GM19043 (cell line): ENCODE measurements around the gene SLC43A3.
"Not testable (repeated sequence)": the region's sequence is repeated elsewhere in the genome, so short reads cannot be mapped to it uniquely, and the experiment has no call there.

Experiments used
- ATAC-seq: cut with Tn5 transposase; IDR thresholded peaks from one replicate; pipeline ENCODE4 v1.9.1; 2021; ENCODE audit warnings: low read depth; ENCODE audit not compliant: unreplicated experiment

The SLC43A3 gene

GRCh38 chr11:57361420-57361819 lies 65.5 kb downstream of the SLC43A3 start:
- not testable (repeated sequence) for ATAC-seq

- no peak for ATAC-seq
Observed at GRCh38 chr11:57360991-57361390, 65.9 kb downstream of the SLC43A3 start.

DNA sequence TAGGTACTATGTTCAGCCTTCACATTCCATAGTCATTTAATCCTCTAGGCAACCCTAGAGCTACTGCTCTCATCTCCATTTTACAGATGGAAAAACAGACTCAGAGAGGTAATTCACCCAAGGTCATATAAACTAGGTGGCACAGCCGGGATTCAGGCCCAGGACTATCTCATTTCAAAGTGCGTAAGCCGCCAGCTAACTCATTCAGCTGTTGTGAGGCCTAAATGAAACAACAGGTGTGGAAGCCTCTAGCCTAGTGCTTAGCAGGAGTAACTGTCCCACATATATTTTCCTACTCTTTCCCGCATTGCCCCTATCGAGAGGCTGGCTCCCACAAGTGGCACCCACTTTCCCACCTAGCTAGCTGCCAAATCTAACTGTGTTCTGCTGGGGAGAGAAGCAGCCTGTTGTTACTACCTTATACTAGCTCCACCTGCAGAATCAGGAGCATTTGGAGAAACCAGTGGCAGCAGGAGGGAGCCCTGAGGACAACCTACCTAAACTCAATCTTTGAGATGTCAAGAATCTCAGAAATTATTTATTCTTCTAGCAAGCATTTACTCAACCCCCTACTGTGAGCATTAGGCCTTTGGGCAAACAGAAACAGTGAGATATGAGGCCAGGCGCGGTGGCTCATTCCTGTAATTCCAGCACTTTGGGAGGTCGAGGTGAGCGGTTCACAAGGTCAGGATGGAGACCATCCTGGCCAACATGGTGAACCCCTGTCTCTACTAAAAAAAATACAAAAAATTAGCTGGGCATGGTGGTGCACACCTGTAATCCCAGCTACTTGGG lies 66.8 kb downstream of the SLC43A3 start:
- no peak for ATAC-seq

GRCh38 chr11:57359396-57359795 lies 67.5 kb downstream of the SLC43A3 start:
- ATAC-seq, result no peak

DNA sequence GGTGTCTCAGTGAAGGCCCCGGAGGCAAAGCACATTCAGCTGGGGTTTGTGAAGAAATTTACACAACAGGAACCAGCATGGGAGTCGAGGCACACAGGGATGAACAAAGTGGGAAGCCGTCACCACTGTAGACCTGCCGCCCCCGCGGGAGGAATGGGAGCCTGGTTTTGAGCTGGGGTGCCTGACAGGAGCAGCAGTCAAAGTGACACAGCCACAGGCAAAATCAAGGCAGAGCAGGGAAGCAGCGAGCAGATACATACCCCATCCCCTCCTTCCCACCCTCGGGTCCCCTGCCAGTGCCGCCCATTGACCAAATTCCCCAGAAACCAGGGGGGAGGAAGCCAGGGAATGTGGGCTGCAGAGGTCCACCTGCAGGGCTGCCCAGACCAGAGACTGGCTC lies 67.9 kb downstream of the SLC43A3 start:
- no peak for ATAC-seq

- ATAC-seq, result no peak
Observed at GRCh38 chr11:57358543-57358961, 68.4 kb downstream of the SLC43A3 start.

DNA sequence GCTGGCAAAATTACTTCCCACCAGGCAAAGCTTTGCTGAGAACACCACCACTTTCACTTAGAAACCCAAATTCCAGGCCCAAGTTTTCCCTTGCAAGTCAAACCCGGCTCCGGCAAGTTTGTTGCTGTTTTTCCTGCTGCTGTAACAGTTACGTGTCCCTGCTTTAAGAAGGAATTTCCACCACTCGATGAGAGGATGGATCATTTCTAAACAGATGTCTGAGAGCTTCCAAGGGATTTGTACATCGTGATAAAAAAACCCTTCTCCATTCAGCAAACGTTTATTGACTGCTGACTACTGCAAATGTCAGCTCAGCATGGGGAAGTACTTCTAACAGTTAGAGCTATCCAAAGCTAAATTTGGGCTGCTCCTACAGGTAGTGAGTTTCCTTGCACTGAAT lies 69.1 kb downstream of the SLC43A3 start:
- ATAC-seq, result no peak

- ATAC-seq, result no peak
Observed at GRCh38 chr11:57357310-57357709, 69.6 kb downstream of the SLC43A3 start.
